Stimulated activated CD8-positive, alpha-beta memory T cell treated with anti-CD3 and anti-CD28 coated beads, Interleukin-4, amount 100 ng/mL, for 4 hours (primary cell): ENCODE data around the gene NUDT4B.
"Not testable (repeated sequence)": the region's sequence is repeated elsewhere in the genome, so short reads cannot be mapped to it uniquely, and the experiment has no call there.

Experiments used
- DNase-seq, 2 donors: peaks; one replicate each; pipeline ENCODE4 v3.0.0-alpha.2; 2020; ENCODE audit warnings: low read depth in 2 of 2, low spot score in 1 of 2

The NUDT4B gene

GRCh38 chr1:148793762-148794332, 45.3 kb downstream of the NUDT4B start:
- DNase-seq, result not testable (repeated sequence)
